ENCODE measurements around the gene SIM2.

The SIM2 gene

DNA sequence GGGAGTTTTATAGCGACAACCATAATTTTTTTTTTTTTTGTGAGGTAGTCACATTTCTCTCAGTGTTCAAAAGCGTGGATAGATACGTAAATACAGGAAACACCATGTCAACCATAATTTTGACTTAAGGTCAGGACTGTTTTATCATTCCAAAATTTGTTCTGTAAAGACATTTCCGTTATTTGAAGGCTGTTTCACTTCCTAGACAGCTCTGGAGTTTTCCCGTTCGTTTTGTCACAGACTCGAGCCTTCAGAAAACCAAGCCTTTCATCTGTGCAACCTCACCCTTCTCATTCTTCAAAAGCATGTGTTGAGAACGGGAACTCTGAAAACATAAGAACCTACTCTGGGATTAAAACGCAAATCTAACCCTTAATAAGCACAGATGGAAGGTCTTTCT, 17.9 kb downstream of the SIM2 start:
- no peak for DNase-seq (ENCODE audit: low spot score)

- DNase-seq (ENCODE audit: low spot score): peak; percentile 28
Observed at GRCh38 chr21:36717976-36718375, 19.1 kb downstream of the SIM2 start.

DNA sequence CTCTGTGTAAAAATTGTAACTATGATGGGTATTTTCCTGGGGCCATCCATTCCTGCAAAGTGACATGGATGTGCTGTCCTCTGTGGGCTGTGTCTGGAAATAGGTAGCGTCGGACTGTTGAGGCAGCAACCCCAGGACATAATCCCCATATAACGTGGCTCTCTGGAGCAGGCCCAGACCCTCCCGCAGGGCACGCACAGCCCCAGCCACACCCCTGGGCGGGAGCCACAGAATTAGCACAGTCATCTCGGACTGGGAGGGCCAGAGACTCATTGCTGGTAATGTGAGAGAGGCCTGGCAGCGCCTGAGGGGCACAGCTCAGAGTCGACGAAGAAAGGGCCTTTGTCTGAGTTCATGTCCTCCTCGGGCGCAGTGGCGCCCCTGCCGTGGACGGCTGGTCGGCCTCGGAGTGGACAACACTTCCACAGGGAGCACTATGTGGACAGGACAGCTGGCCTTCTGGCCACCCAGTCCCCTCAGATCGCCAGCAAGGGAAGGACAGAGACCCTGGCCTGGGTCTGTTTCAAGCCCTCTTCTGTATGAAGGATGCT, 20.1 kb downstream of the SIM2 start:
- DNase-seq (ENCODE audit: low spot score): peak; percentile 57

- peak; percentile 22 for DNase-seq (ENCODE audit: low spot score)
Observed at GRCh38 chr21:36719614-36720013, 20.7 kb downstream of the SIM2 start.

- no peak for DNase-seq (ENCODE audit: low spot score)
Observed at GRCh38 chr21:36721817-36722216, 22.9 kb downstream of the SIM2 start.

DNA sequence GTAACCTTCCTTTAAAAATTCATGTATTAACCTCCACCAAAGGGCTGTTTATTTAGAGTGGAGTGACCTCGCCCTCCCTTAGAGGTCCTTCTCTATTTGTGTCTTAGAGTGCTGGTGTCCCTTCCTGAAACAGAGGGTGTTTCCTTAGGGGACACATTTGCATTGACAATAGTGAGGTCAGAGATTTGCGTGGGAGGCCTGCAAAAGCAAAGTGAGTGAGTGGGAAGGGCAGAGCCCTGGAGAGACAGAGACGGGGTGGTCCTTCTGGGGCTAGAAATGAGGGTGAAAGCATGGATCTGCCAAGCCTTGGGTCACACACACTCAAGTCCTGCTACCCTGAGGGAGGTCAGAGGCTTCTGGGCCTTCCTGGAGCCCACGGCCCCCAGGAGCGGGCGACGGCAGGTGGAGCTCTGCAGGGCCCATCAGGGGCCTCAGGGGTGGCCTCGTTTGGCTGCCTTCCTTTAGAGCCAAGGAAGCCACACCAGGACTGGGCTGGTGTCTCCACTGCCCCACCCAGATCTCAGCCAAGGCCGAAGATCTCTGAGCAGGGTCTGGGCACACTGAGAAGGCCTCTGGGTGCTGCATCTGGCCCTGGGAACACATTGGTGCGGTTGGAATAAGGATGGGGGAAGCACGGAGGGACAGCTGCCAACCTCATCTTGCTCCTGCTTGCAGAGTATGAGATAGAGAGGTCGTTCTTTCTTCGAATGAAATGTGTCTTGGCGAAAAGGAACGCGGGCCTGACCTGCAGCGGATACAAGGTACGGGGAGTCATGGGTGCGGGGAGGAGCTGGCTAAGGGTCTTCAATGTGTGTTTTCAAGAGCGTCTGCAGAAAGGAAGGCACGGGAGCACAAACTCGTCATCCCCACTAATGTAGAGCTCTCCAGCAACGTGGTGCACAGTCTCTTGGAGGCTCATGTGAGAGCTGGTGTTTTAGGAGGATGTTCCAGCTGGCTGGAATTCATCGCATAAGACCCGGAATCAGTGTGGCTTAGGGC, 23.8 kb downstream of the SIM2 start:
- no peak for DNase-seq (ENCODE audit: low spot score)

GRCh38 chr21:36723371-36723881, 24.5 kb downstream of the SIM2 start:
- DNase-seq (ENCODE audit: low spot score): no peak

DNA sequence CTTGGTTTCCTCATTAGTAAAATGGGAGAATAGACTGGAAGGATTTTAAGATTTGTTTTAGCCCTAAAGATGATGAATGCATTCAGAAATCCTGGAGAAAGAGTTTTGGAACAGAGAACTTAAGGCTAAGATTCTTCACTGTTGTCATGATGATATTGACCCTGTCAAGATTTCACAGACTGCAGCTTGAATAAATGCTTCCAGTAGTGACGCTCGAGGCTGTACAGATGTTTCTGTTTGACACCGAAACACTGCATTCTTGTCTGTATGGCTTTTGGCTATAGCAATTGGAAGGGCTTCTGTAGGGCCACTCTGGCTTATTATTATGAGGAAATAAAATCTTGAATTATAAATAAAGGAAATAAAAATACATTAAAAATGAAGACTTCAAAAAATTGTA, 25.7 kb downstream of the SIM2 start:
- no peak for DNase-seq (ENCODE audit: low spot score)

DNA sequence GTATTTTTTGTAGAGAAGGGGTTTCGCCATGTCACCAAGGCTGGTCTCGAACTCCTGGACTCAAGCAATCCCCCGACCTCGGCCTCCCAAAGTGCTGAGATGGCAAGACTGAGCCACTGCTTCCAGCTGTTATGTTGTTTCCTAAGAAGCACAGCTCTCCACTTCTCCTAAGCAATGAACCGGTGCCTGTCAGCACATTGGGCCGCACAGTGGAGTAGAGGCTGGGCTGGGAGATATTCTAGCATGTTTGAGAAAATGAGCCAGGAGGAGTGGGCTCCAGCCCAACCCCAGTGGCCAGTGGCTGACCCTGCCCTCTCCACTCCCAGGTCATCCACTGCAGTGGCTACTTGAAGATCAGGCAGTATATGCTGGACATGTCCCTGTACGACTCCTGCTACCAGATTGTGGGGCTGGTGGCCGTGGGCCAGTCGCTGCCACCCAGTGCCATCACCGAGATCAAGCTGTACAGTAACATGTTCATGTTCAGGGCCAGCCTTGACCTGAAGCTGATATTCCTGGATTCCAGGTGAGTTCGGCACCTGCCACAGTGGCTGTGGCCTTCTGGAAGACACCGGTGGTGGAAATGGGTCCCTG, 27.0 kb downstream of the SIM2 start:
- DNase-seq (ENCODE audit: low spot score): peak; percentile 48

DNA sequence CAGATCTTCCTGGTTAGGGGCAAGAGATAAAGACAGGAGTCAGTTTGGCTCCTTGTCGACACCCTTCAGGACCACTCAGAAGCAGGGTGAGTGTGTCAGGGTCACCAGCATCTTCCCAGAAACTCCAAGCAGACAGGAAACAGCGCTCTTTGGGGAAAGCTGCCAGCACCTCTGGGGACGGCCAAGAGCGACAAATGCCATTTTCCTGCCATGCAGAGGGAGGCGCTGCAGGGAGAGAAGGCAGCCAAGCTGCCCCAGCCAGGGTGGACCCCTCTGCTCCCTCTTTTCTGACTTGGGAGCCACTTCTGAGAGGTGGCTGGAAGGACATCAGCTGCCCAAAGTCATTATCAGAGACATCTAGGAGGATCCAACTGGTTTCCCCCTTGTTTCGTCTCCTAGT, 29.0 kb downstream of the SIM2 start:
- DNase-seq (ENCODE audit: low spot score): peak; percentile 8

DNA sequence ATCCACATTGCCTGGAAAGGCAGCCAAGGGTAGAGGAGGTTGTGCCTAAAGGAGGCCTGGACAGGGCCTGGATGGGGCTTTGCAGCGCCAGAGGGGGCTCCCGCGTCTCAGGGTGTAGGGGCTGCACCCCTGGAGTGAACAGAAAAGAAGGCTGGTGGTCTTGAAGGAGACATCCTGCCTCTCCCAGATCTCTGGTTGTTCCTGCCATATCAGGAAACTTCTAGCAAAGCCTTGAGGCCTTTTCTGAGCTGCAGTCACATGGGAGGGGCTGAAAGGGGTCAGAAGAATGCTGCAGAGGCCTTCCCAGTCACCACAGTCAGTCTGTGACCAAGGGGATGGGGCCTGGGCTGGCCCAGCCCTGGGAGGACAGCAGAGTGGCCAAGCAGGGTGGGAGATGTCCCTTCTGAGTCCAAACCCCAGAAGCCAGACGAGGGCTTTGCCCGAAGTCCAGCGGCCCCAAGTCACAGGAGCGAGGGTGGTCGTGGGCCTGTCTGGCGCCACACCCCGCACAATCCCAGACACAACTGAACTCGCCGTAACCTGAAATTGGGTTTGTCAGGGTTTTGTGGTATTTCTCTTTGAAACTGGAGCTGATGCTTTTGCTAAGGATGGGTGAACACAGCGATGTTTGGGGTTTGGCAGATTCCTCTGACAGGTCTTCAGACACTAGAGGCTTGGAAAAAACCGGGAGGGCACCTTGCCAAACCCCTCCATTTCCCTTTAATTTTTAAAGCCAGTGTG, 29.6 kb downstream of the SIM2 start:
- DNase-seq (ENCODE audit: low spot score): no peak

DNA sequence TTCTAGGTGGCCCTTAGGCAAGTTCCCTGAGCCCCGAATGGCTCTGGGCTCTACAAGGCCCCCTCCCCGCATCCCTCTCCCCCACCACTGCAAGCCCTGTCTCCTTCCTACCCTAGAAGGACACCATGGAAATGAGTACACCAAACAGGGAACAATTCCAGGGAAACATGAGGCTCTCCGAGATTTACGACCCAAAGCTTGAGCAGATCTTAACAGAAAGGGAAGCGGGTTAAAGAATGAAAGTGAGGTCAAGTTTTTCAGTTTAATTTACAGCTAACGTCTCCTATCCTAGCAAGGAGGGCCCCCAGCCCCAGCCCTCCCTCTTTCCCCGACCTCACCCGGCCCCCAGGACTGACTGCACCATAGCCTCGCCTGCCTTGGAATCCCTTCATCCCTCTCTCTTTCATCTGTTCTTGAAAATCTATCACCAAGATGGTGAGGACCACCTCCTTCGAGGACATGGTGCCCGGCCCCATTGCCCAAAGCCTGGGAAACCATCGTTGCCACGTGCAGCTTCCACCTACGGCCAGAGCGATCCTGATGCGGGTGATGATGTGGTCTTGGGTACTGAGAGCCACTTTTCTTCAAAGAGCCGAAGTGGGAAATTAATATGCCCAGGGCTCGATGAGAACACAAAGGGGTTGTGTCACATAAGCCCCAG, 30.5 kb downstream of the SIM2 start:
- peak; percentile 25 for DNase-seq (ENCODE audit: low spot score)

DNA sequence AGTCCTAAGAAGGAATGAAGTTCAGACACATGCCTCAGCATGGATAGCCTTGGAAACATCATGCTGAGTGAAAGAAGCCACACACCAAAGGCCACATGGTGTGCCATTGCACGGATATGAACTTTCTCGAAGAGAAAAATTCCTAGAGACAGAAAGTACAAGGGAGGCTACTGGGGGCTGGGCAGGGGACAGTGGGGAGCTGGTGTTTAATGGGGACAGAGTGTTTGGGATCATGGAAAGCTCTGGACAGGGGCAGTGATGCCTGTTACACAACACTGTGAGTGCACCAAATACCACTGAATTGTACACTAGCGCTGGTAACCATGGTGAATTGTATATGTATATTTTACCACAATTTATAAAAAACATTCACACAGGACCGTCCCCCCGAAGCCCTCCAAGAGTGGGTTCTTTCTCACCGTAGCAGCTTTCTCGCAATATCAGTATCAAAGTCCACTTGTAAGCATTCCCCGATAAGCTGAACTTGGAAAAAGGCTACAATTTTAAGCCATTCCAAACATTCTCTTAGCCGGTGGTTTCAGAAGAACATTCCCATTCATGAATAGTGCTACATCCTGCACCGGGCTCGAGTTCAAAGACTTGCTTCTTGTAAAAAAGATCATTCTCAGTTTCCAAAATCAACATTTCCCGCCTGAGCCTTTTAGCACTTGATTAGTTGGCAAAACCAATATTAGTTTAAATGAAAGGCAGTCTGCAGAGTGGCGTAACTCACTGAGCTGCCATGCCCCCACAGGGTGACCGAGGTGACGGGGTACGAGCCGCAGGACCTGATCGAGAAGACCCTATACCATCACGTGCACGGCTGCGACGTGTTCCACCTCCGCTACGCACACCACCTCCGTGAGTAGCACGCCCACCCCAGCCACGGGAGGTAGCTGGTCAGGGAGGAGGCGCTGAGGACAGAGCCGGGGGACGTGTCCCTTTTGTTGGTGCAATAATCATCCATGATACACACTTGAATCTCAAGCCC, 31.7 kb downstream of the SIM2 start:
- no peak for DNase-seq (ENCODE audit: low spot score)

DNA sequence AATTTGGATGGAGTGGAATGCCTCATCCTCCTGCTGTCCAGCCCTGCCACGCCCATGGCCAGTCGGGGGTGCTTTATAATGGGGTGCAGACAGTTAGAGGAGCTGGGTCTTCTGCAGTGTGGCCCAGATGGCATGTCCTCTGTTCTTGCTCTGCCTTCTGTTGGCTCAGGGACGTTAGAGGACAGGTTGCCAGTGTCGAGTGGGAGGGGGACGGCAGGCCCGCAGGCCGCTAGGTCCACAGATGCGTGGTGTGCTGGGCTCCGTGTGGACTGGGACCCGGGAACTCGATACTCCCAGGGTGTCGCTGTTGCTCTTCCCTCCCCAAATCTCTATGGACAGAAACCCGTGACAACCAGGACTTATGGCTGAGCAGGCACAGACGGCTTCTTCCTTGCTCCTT, 33.3 kb downstream of the SIM2 start:
- no peak for DNase-seq (ENCODE audit: low spot score)

DNA sequence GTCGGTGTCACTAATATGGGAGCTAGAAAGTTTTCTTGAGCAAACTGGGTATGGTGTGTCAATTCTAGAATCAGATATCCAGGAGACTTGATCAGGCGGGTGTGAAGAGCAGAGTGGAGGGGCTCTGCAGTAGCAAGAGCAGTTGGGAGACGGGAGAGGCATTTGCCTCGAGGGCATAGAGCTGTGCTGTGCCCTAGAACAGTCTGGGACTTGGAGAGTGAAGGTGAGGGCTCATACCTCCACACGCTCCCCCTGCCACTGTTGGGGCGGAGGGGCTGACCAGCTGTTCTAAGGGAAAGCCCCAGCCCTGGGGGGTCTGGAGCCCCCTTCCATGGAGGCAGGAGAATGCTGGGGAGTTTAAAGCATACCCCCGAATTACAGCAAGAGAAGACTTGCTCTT, 33.8 kb downstream of the SIM2 start:
- DNase-seq (ENCODE audit: low spot score): no peak

- no peak for DNase-seq (ENCODE audit: low spot score)
Observed at GRCh38 chr21:36733857-36734256, 34.9 kb downstream of the SIM2 start.

GRCh38 chr21:36734367-36735200, 35.7 kb downstream of the SIM2 start:
- DNase-seq (ENCODE audit: low spot score): no peak

GRCh38 chr21:36735201-36735515, 36.2 kb downstream of the SIM2 start:
- DNase-seq (ENCODE audit: low spot score): no peak

GRCh38 chr21:36735724-36736320, 36.9 kb downstream of the SIM2 start:
- DNase-seq (ENCODE audit: low spot score): no peak
